22Rv1 (cell line): ENCODE data around the gene NLRP1.

Experiments
- CTCF ChIP-seq: fragments of 450-650 bp; IDR thresholded peaks from 2 replicates; pipeline ENCODE4 v1.5.1; 2017; ENCODE audit warnings: mild to moderate bottlenecking
- ZFX ChIP-seq: fragments of 450-650 bp; IDR thresholded peaks from 2 replicates; pipeline ENCODE4 v1.6.1; 2017; ENCODE audit warnings: antibody characterized with exemption, borderline replicate concordance

- TF ChIP-seq CTCF (no peak), ZFX (no peak)
These were observed 81.8 kb downstream of the NLRP1 start for GRCh38 chr17:5502552-5502951.
